Measurements from ENCODE around the gene ACAT1.
"Not testable (repeated sequence)": the region's sequence is repeated elsewhere in the genome, so short reads cannot be mapped to it uniquely, and the experiment has no call there.

Gene ACAT1

DNA sequence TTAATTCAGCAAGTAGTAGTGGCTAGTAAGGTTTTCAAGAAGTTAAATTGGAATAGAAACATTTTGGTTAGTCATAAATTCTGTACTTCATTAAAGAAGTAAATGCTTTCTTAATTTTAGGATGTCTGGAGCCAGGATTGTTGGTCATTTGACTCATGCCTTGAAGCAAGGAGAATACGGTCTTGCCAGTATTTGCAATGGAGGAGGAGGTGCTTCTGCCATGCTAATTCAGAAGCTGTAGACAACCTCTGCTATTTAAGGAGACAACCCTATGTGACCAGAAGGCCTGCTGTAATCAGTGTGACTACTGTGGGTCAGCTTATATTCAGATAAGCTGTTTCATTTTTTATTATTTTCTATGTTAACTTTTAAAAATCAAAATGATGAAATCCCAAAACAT lies 25.8 kb downstream of the ACAT1 start:
- no peak for DNase-seq

DNA sequence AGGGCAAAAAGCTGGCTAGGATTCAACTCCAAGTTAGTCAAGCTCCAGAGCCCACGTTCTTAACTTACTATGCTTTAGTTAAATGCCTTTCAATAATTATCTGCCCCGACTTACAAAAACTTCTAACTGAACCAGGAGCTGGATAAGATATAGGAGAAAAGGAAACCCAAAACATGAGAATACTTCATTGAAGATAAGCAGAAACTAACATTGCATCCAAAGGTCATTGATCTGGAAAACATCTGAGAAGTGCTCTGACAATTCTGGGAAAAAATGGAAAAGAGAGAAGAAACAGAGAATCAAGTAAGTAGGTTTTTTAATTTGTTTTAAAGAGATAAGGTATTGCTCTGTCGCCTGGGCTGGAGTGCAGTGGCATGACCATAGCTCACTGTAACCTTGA lies 27.2 kb downstream of the ACAT1 start:
- no peak for DNase-seq

DNA sequence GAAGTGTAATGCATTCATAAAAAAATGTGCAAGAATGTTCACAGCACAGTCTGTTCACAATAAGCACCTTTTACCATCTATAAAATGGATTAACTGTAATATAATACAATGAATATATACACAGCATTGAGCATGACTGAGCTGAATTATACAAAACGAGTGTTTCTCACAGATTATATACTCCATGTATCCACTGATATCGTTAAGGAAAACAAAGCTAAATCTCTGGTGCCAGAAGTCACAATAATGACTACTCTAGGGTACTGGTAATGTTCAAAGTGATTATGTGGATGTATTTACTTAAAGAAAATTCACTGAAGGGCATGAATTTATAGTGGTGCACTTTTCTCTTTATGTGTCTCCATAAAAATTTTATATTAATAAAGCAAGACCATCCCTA lies 33.2 kb downstream of the ACAT1 start:
- no peak for DNase-seq

DNA sequence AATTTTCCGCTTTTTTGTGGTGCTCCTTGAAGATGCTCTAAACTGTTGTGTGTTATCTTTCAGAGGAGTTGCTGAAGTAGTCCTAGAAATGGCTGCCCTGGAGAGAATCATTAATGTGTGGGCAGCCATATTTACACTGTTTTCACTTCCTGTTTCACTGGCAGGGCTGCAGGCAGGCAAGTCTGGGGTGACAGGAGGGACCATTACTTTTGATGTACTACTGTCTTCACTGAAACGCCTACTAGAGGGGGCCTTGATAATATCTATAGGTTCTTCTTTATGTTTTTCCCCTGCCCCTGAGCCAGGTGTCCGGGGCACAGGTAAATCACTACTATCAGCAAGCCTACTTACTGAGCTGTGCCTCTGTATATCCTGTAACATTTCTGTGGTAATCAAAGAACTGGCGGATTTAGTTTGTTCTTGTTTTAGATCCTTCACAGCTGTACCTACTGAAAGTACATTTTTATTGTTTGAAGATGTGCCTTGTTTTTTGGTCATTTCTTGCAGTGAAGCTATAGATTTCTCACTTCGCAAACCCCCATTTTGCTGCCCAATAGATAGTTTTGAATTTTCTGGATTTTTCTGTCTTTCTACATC lies 39.7 kb downstream of the ACAT1 start:
- DNase-seq: no peak

DNA sequence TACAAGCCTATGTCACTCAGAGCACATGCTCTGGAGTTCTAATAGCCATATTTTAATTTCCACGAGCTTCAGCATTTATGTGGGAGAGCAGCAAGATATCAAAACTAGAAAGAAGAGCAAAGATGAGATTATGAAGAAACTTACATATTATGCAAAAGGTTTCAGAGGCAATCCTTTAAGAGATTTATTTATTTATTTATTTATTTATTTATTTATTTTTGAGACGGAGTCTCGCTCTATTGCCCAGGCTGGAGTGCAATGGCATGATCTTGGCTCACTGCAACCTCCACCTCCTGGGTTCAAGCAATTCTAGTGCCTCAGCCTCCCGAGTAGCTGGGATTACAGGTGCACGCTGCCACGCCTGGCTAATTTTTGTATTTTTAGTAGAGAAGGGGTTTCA lies 41.5 kb downstream of the ACAT1 start:
- DNase-seq: not testable (repeated sequence)

DNA sequence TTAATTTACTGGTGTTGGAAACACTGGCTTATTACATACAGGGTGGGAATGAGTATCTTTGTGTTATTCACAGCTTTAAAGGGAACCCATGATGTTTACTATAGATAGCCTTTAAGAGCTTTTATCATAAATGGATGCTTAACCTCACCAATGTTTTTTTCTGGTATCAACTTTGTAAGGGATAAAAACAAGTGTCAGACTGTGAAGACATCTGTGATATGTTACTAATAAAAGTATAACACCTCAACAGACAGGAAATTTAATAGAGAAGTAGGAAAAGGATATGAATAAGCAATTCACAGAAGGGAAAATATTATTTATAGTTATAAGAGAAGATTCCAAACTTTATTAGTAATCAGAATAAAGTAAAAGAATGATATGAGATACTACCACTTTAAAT lies 46.3 kb downstream of the ACAT1 start:
- no peak for DNase-seq

DNA sequence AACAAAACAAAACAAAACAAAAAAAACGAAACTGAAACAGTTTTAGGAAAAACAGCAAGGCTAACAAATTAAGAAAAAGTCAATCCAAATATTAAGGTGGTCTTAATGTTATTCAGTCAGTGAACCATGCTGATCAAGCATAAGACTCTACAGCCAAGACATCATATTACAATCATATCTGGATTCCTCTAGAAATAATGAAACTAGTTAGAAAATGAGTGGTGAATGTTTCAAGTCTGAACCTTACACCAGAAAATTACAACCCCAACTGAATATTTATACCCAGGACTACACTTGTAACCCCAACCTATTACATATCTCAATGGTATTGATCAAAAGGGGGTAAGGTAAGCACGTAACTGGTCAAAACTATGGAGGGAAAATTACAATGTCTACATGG lies 48.8 kb downstream of the ACAT1 start:
- no peak for DNase-seq

DNA sequence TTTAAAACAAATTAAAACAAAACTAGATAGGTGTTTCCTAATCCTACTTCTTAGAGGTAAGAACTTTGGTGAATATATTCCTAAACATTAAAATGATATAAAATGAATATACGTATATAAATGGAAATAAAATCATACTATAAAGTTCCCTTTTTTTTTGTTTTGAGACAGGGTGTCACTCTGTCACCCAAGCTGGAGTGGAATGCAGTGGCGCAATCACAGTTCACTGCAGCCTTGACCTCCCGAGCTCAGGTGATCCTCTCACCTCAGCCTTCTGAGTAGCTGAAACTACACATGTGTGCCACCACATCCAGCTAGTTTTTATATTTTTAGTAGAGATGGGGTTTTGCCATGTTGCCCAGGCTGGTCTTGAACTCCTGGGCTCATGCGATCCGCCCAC lies 56.2 kb downstream of the ACAT1 start:
- no peak for DNase-seq

DNA sequence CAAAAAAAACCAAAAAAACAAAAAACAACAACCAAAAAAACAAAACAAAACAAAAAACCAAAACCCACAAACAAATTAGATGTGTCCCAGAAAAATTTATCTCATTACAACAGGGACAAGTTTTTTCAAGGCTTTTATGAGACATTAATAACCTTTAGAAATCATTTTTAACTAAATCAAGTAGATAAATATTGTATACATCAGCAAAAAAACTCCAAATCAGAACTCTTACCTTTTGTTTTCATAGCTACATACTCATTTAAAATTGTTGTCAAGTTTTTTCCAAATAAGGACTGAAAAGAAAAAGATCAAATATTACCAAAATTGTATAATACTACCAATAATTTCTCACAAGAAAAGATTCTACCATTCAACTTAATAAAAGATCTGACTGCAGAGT lies 72.4 kb downstream of the ACAT1 start:
- DNase-seq: no peak

DNA sequence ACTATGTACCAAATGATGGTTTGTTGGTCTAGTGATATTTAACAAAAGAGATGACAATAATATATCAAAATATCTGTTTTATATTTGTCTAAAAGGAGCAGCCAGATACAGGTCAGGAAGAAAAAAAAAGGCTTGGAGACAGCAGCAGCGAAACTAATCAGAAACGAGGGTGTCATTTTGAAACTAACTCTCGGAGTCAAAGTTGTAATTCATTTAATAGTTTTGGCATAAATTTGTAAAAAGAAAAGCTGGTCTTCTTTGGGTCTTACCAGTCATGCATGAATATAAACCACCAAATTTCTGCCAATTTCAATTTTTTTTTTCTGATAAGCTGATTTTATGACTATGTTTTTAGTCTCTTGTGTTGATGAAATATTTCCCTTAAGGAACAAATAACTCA lies 75.5 kb downstream of the ACAT1 start:
- DNase-seq: no peak

Measured in NCI-H748 treated with DMSO at 0.1 percent for 48 hours (cell line).